SH-SY5Y (cell line): Measurements from ENCODE around the gene S100A6.

Source experiments
- GATA2 ChIP-seq: IDR thresholded peaks from 2 replicates; pipeline ENCODE4 v1.6.1; 2011; ENCODE audit warnings: mild to moderate bottlenecking, low read depth, low read length
- GATA3 ChIP-seq: IDR thresholded peaks from 2 replicates; pipeline ENCODE4 v1.6.1; 2011; ENCODE audit warnings: low read depth, mild to moderate bottlenecking, low read length, moderate library complexity

Gene S100A6

DNA sequence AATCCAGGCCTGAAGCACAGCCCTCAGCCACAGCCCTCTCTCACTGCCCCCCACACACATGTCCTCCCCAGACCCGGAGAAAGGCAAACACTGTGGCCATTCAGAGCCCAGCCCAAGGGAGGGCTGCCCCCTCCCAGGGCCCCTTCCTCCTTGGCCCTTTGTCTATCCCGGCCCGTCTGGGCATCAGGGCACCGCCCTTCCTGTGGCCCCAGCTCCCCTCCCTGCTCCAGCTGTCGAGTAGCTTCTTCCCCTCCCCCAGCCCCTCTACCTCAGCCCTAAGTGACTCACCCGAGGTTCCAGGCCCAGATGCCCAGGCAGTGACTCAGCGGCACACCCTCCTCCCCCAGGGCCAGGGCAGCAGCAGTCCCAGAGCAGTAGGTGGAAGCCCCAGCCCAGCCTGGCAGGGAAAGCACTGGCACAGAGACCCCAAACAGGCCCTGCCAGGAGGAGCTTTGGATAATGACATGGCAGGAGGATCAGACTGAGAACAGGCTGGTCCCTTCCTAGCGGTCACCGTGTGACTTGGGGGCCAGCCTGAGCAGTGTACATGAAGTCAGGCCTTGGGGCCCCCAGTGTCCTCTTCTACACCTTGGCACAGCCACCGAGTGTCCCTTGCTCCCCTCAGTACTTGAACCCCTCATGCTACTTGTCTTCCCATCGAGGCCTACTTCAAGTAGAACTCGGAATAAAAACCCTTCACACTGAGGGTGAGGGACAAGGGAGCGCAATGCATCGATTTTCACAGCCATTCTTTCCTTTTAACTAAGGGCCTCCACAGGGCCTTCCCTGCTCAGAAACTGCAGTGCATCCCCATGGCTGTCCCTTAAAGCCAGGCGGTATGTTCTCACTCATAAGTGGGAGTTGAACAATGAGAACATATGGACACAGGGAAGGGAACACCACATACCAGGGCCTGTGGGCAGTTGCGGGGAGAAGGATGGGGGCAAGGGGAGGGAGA, 30.9 kb upstream of the S100A6 start:
- no peak for TF ChIP-seq GATA2
- TF ChIP-seq GATA3: no peak

GRCh38 chr1:153565529-153566374, 30.0 kb upstream of the S100A6 start, which contains the start of gene S100A2:
TSS of gene S100A2 (minus strand) at chr1:153565844. CDS start at chr1:153563877, 1,967 bp downstream.
- TF ChIP-seq GATA3 (no peak), GATA2 (no peak)

GRCh38 chr1:153563991-153564390, 28.2 kb upstream of the S100A6 start:
- TF ChIP-seq GATA2 (no peak), GATA3 (no peak)

GRCh38 chr1:153563483-153563901, 27.7 kb upstream of the S100A6 start:
- no peak for TF ChIP-seq GATA3
- no peak for TF ChIP-seq GATA2

GRCh38 chr1:153561466-153561985, 25.7 kb upstream of the S100A6 start:
- no peak for TF ChIP-seq GATA3
- no peak for TF ChIP-seq GATA2

DNA sequence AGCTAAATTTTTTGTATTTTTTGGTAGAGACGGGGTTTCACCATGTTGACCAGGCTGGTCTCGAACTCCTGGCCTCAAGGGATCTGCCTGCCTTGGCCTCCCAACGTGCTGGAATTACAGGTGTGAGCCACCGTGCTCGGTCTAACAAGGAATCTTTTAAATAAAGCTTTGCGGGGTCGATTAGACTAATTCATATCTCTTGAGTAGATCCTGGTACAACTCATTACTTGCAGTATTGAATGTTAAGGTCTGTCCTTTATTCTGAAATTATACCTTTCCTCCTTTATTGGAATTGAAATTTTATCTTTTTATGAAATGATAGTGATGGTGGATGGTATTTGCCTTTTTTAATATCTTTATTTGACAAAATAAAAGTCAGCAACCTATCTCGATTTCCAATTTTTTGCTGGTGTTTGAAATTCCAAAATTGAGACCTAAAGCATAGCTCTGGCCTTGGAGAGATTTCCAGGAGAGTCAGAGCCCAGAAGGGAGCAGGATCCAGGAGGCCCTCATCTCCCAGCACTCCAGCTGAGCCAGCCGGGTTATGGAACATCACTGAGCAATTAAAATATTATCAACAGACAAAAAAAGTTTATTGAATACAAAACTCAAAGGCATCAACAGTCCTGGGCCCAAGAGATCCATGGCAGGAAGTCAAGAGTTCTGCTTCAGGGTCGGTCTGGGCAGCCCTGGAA, 25.1 kb upstream of the S100A6 start:
- TF ChIP-seq GATA3 (no peak), GATA2 (no peak)

GRCh38 chr1:153560241-153560640, 24.4 kb upstream of the S100A6 start:
- TF ChIP-seq GATA2 (no peak), GATA3 (no peak)

- TF ChIP-seq GATA2: no peak
- no peak for TF ChIP-seq GATA3
These were observed 22.1 kb upstream of the S100A6 start for GRCh38 chr1:153557877-153558276.

DNA sequence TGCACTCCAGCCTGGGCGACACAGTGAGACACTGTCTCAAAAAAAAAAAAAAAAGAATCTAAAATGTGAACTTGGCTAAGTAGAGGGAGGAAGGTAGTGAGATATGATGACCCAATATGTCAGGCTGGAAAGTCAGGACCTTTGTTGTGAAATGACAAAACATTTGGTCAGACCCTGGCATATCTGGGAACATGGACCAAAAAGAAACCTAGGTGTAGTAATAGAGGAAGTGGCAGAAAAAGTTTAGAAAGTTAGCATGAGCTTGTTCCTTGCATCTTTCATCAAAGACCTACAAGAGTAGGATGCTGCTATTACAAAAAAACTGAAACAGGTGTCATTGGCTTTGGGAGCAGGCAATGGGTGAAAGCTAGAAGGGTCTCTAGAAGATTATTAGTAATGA, 20.6 kb upstream of the S100A6 start:
- no peak for TF ChIP-seq GATA2
- TF ChIP-seq GATA3: no peak

GRCh38 chr1:153553830-153554541, 18.2 kb upstream of the S100A6 start:
- TF ChIP-seq GATA3 (no peak), GATA2 (no peak)

DNA sequence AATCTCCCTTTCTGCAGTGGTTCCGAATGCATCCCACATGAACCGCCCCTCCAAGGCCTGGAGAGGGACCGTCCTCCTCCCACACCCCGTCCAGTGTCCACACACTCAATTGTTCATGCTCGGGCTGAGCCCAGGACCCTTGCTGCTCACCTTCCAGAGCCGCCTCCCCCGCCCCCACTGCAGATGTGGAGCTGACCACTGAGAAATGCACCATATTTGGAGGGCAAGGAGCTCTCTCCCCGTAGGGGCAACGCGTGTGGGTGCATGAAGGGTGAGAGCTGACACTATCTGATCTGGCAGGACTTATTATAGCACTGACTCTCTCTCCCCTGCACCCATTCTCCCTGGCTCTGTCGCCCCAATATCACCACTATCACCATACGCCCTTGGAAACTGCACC, 17.3 kb upstream of the S100A6 start:
- TF ChIP-seq GATA2 (no peak), GATA3 (no peak)

GRCh38 chr1:153552335-153552734, 16.5 kb upstream of the S100A6 start:
- TF ChIP-seq GATA2 (no peak), GATA3 (no peak)
